ENCODE measurements around the gene MEF2D.

Gene MEF2D

GRCh38 chr1:156421062-156421938 lies 79.3 kb downstream of the MEF2D start (continued):
- TF ChIP-seq ZBTB6 (tag by site-specific recombination; IDR thresholded peaks at IDR 0.05): peak; percentile 76
- TF ChIP-seq KLF8 (tag by site-specific recombination; IDR thresholded peaks at IDR 0.05): peak; percentile 87
- TF ChIP-seq ZNF548 (tag by site-specific recombination; IDR thresholded peaks at IDR 0.05): no peak
- no peak for TF ChIP-seq HOXD13 (CRISPR knock-in tag; IDR thresholded peaks at IDR 0.05; ENCODE audit: borderline replicate concordance)
- TF ChIP-seq ZNF394 (tag by site-specific recombination; IDR thresholded peaks at IDR 0.05; ENCODE audit: borderline replicate concordance): peak; percentile 56; the same call in 1 of the 2 replicates
- TF ChIP-seq ZSCAN16 (tag by site-specific recombination; IDR thresholded peaks at IDR 0.05): 0 out of 2 replicates have a peak, but pooled peaks have one; percentile 19
- peak; percentile 72 for TF ChIP-seq WT1 (tag by site-specific recombination; IDR thresholded peaks at IDR 0.05)
- TF ChIP-seq, protein P1, sequence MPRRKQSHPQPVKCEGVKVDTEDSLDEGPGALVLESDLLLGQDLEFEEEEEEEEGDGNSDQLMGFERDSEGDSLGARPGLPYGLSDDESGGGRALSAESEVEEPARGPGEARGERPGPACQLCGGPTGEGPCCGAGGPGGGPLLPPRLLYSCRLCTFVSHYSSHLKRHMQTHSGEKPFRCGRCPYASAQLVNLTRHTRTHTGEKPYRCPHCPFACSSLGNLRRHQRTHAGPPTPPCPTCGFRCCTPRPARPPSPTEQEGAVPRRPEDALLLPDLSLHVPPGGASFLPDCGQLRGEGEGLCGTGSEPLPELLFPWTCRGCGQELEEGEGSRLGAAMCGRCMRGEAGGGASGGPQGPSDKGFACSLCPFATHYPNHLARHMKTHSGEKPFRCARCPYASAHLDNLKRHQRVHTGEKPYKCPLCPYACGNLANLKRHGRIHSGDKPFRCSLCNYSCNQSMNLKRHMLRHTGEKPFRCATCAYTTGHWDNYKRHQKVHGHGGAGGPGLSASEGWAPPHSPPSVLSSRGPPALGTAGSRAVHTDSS (tag by site-specific recombination; IDR thresholded peaks at IDR 0.05): peak; percentile 81
- TF ChIP-seq, protein P2, sequence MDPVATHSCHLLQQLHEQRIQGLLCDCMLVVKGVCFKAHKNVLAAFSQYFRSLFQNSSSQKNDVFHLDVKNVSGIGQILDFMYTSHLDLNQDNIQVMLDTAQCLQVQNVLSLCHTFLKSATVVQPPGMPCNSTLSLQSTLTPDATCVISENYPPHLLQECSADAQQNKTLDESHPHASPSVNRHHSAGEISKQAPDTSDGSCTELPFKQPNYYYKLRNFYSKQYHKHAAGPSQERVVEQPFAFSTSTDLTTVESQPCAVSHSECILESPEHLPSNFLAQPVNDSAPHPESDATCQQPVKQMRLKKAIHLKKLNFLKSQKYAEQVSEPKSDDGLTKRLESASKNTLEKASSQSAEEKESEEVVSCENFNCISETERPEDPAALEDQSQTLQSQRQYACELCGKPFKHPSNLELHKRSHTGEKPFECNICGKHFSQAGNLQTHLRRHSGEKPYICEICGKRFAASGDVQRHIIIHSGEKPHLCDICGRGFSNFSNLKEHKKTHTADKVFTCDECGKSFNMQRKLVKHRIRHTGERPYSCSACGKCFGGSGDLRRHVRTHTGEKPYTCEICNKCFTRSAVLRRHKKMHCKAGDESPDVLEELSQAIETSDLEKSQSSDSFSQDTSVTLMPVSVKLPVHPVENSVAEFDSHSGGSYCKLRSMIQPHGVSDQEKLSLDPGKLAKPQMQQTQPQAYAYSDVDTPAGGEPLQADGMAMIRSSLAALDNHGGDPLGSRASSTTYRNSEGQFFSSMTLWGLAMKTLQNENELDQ (tag by site-specific recombination; IDR thresholded peaks at IDR 0.05; ENCODE audit: low read depth): no peak
- TF ChIP-seq ZNF341 (tag by site-specific recombination; IDR thresholded peaks at IDR 0.05; ENCODE audit: low read depth): 0 out of 2 replicates have a peak, but pooled peaks have one; percentile 20
- peak; percentile 69 for TF ChIP-seq ZEB2 (tag by site-specific recombination; IDR thresholded peaks at IDR 0.05)
- no peak for TF ChIP-seq PRDM1 (tag by site-specific recombination; IDR thresholded peaks at IDR 0.05)
- TF ChIP-seq SCRT1 (tag by site-specific recombination; IDR thresholded peaks at IDR 0.05; ENCODE audit: borderline replicate concordance): no peak
- TF ChIP-seq ZNF654 (tag by site-specific recombination; IDR thresholded peaks at IDR 0.05; ENCODE audit: low read depth): no peak
- peak; percentile 68; the same call in 1 of the 2 replicates for TF ChIP-seq ZNF24 (tag by site-specific recombination; IDR thresholded peaks at IDR 0.05)
- TF ChIP-seq, protein P3, sequence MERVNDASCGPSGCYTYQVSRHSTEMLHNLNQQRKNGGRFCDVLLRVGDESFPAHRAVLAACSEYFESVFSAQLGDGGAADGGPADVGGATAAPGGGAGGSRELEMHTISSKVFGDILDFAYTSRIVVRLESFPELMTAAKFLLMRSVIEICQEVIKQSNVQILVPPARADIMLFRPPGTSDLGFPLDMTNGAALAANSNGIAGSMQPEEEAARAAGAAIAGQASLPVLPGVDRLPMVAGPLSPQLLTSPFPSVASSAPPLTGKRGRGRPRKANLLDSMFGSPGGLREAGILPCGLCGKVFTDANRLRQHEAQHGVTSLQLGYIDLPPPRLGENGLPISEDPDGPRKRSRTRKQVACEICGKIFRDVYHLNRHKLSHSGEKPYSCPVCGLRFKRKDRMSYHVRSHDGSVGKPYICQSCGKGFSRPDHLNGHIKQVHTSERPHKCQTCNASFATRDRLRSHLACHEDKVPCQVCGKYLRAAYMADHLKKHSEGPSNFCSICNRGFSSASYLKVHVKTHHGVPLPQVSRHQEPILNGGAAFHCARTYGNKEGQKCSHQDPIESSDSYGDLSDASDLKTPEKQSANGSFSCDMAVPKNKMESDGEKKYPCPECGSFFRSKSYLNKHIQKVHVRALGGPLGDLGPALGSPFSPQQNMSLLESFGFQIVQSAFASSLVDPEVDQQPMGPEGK (tag by site-specific recombination; IDR thresholded peaks at IDR 0.05): peak; percentile 96
- peak; percentile 39 for TF ChIP-seq GLIS1 (tag by site-specific recombination; IDR thresholded peaks at IDR 0.05)
- TF ChIP-seq ELK4 (IDR thresholded peaks at IDR 0.05; ENCODE audit: borderline replicate concordance, low read depth, low read length): no peak
- TF ChIP-seq ZNF488 (tag by site-specific recombination; IDR thresholded peaks at IDR 0.05): no peak
- TF ChIP-seq ZNF404 (tag by site-specific recombination; IDR thresholded peaks at IDR 0.05): no peak
- peak; percentile 97 for TF ChIP-seq ZNF600 (tag by site-specific recombination; IDR thresholded peaks at IDR 0.05)
- TF ChIP-seq ZNF596 (tag by site-specific recombination; IDR thresholded peaks at IDR 0.05): no peak
- TF ChIP-seq ZIC2 (tag by site-specific recombination; IDR thresholded peaks at IDR 0.05): peak; percentile 33; the same call in 1 of the 2 replicates
- peak; percentile 83 for TF ChIP-seq SP2 (tag by site-specific recombination; IDR thresholded peaks at IDR 0.05)
- TF ChIP-seq GLIS2 (tag by site-specific recombination; IDR thresholded peaks at IDR 0.05): peak; percentile 57
- no peak for TF ChIP-seq ZNF707 (tag by site-specific recombination; IDR thresholded peaks at IDR 0.05)
- no peak for TF ChIP-seq ZNF549 (tag by site-specific recombination; IDR thresholded peaks at IDR 0.05)
- no peak for TF ChIP-seq ZNF175 (tag by site-specific recombination; IDR thresholded peaks at IDR 0.05)
- TF ChIP-seq KLF16 (tag by site-specific recombination; IDR thresholded peaks at IDR 0.05): peak; percentile 91
- 0 out of 2 replicates have a peak, but pooled peaks have one; percentile 25 for TF ChIP-seq EGR2 (tag by site-specific recombination; IDR thresholded peaks at IDR 0.05; ENCODE audit: low read depth)
- TF ChIP-seq ZNF311 (tag by site-specific recombination; IDR thresholded peaks at IDR 0.05; ENCODE audit: borderline replicate concordance): no peak
